ENCODE measurements around the gene MLANA. TPM values are rescaled to one million over a fixed set of nuclear protein-coding genes. Genes with fewer than 3 reads are reported as not detected.

Gene MLANA
- total and polyA plus RNA-seq, 9 donors: 0.44 to 5.7 (median 0.66) TPM; not detected in 1

GRCh38 chr9:5896863-5897262 lies 6.2 kb downstream of the MLANA start:
- Histone ChIP-seq H3K27me3 (ENCODE audit: control insufficient read depth, insufficient read depth, low read length) (no peaks in the 10 kb centered on the region), H3K4me3 (ENCODE audit: low read length) (no peak overlapping the region), H3K4me1 (ENCODE audit: control insufficient read depth, insufficient read depth, low read length) (peaks cover under 1% of the 10 kb centered on the region), H3K36me3 (ENCODE audit: control insufficient read depth, insufficient read depth, low read length) (peaks cover 6% of the 10 kb centered on the region), H3K27ac (ENCODE audit: low read length) (no peak overlapping the region), H3K9me3 (replicated peaks; ENCODE audit: control insufficient read depth, low read depth, low read length) (no peaks in the 10 kb centered on the region)
- DNase-seq: no peak
- no CpG with 5 or more reads among the region's 4 CpGs for WGBS (ENCODE audit: insufficient coverage)

- no peaks in the 10 kb centered on the region for H3K27me3 ChIP-seq (ENCODE audit: control insufficient read depth, insufficient read depth, low read length)
- no peak overlapping the region for H3K4me3 ChIP-seq (ENCODE audit: low read length)
- no peak overlapping the region for H3K27ac ChIP-seq (ENCODE audit: low read length)
- H3K4me1 ChIP-seq (ENCODE audit: control insufficient read depth, insufficient read depth, low read length): no peaks in the 10 kb centered on the region
- no peak for DNase-seq
- 96% methylated on average over 5 of the region's 5 CpGs for WGBS (ENCODE audit: insufficient coverage)
- peaks cover 6% of the 10 kb centered on the region for H3K36me3 ChIP-seq (ENCODE audit: control insufficient read depth, insufficient read depth, low read length)
- no peaks in the 10 kb centered on the region for H3K9me3 ChIP-seq (replicated peaks; ENCODE audit: control insufficient read depth, low read depth, low read length)
These were observed 7.2 kb downstream of the MLANA start for GRCh38 chr9:5897851-5898250.

GRCh38 chr9:5899292-5899691 lies 8.6 kb downstream of the MLANA start:
- peaks cover 6% of the 10 kb centered on the region for H3K36me3 ChIP-seq (ENCODE audit: control insufficient read depth, insufficient read depth, low read length)
- no CpG with 5 or more reads among the region's 2 CpGs for WGBS (ENCODE audit: insufficient coverage)
- no peak for DNase-seq

GRCh38 chr9:5900622-5901021 lies 9.9 kb downstream of the MLANA start:
- Histone ChIP-seq H3K36me3 (ENCODE audit: control insufficient read depth, insufficient read depth, low read length) (peaks cover 6% of the 10 kb centered on the region), H3K4me3 (ENCODE audit: low read length) (no peak overlapping the region), H3K9me3 (replicated peaks; ENCODE audit: control insufficient read depth, low read depth, low read length) (no peaks in the 10 kb centered on the region), H3K27me3 (ENCODE audit: control insufficient read depth, insufficient read depth, low read length) (no peaks in the 10 kb centered on the region), H3K27ac (ENCODE audit: low read length) (no peak overlapping the region), H3K4me1 (ENCODE audit: control insufficient read depth, insufficient read depth, low read length) (no peaks in the 10 kb centered on the region)
- DNase-seq: no peak

More at GRCh38 chr9:5899292-5899691, 8.6 kb downstream of the MLANA start:
- Histone ChIP-seq H3K4me3 (ENCODE audit: low read length) (no peak overlapping the region), H3K27ac (ENCODE audit: low read length) (no peak overlapping the region), H3K27me3 (ENCODE audit: control insufficient read depth, insufficient read depth, low read length) (no peaks in the 10 kb centered on the region), H3K9me3 (replicated peaks; ENCODE audit: control insufficient read depth, low read depth, low read length) (no peaks in the 10 kb centered on the region), H3K4me1 (ENCODE audit: control insufficient read depth, insufficient read depth, low read length) (no peaks in the 10 kb centered on the region)

GRCh38 chr9:5902377-5902776 lies 11.7 kb downstream of the MLANA start:
- H3K4me1 ChIP-seq (ENCODE audit: control insufficient read depth, insufficient read depth, low read length): no peaks in the 10 kb centered on the region
- no peak overlapping the region for H3K4me3 ChIP-seq (ENCODE audit: low read length)
- no peak for DNase-seq
- no peak overlapping the region for H3K27ac ChIP-seq (ENCODE audit: low read length)
- H3K9me3 ChIP-seq (replicated peaks; ENCODE audit: control insufficient read depth, low read depth, low read length): no peaks in the 10 kb centered on the region
- H3K27me3 ChIP-seq (ENCODE audit: control insufficient read depth, insufficient read depth, low read length): no peaks in the 10 kb centered on the region
- no peaks in the 10 kb centered on the region for H3K36me3 ChIP-seq (ENCODE audit: control insufficient read depth, insufficient read depth, low read length)

GRCh38 chr9:5908918-5909317 lies 18.2 kb downstream of the MLANA start:
- WGBS (ENCODE audit: insufficient coverage): no CpG with 5 or more reads among the region's 3 CpGs
- H3K4me3 ChIP-seq (ENCODE audit: low read length): no peak overlapping the region
- H3K36me3 ChIP-seq (ENCODE audit: control insufficient read depth, insufficient read depth, low read length): no peaks in the 10 kb centered on the region
- DNase-seq: no peak
- no peak overlapping the region for H3K27ac ChIP-seq (ENCODE audit: low read length)
- no peaks in the 10 kb centered on the region for H3K4me1 ChIP-seq (ENCODE audit: control insufficient read depth, insufficient read depth, low read length)
- no peaks in the 10 kb centered on the region for H3K27me3 ChIP-seq (ENCODE audit: control insufficient read depth, insufficient read depth, low read length)
- no peaks in the 10 kb centered on the region for H3K9me3 ChIP-seq (replicated peaks; ENCODE audit: control insufficient read depth, low read depth, low read length)

GRCh38 chr9:5909976-5910375 lies 19.3 kb downstream of the MLANA start:
- Histone ChIP-seq H3K4me1 (ENCODE audit: control insufficient read depth, insufficient read depth, low read length) (no peaks in the 10 kb centered on the region), H3K27me3 (ENCODE audit: control insufficient read depth, insufficient read depth, low read length) (no peaks in the 10 kb centered on the region), H3K9me3 (replicated peaks; ENCODE audit: control insufficient read depth, low read depth, low read length) (no peaks in the 10 kb centered on the region), H3K4me3 (ENCODE audit: low read length) (no peak overlapping the region), H3K36me3 (ENCODE audit: control insufficient read depth, insufficient read depth, low read length) (no peaks in the 10 kb centered on the region), H3K27ac (ENCODE audit: low read length) (no peak overlapping the region)
- no peak for DNase-seq
- WGBS (ENCODE audit: insufficient coverage): no CpG with 5 or more reads among the region's 3 CpGs

GRCh38 chr9:5910413-5911057 lies 19.8 kb downstream of the MLANA start:
- H3K27me3 ChIP-seq (ENCODE audit: control insufficient read depth, insufficient read depth, low read length): no peaks in the 10 kb centered on the region
- no peaks in the 10 kb centered on the region for H3K36me3 ChIP-seq (ENCODE audit: control insufficient read depth, insufficient read depth, low read length)
- no peak overlapping the region for H3K4me3 ChIP-seq (ENCODE audit: low read length)
- H3K27ac ChIP-seq (ENCODE audit: low read length): no peak overlapping the region
- 80% methylated on average over 1 of the region's 1 CpG for WGBS (ENCODE audit: insufficient coverage)
- no peaks in the 10 kb centered on the region for H3K9me3 ChIP-seq (replicated peaks; ENCODE audit: control insufficient read depth, low read depth, low read length)
- H3K4me1 ChIP-seq (ENCODE audit: control insufficient read depth, insufficient read depth, low read length): no peaks in the 10 kb centered on the region
- DNase-seq: no peak

GRCh38 chr9:5915438-5915837 lies 24.7 kb downstream of the MLANA start:
- WGBS (ENCODE audit: insufficient coverage): 70% methylated on average over 2 of the region's 4 CpGs
- H3K4me1 ChIP-seq (ENCODE audit: control insufficient read depth, insufficient read depth, low read length): no peaks in the 10 kb centered on the region
- H3K27me3 ChIP-seq (ENCODE audit: control insufficient read depth, insufficient read depth, low read length): no peaks in the 10 kb centered on the region
- no peak overlapping the region for H3K4me3 ChIP-seq (ENCODE audit: low read length)
- H3K9me3 ChIP-seq (replicated peaks; ENCODE audit: control insufficient read depth, low read depth, low read length): no peaks in the 10 kb centered on the region
- peaks cover 4% of the 10 kb centered on the region for H3K36me3 ChIP-seq (ENCODE audit: control insufficient read depth, insufficient read depth, low read length)
- no peak for DNase-seq
- H3K27ac ChIP-seq (ENCODE audit: low read length): no peak overlapping the region

GRCh38 chr9:5917273-5917672 lies 26.6 kb downstream of the MLANA start:
- H3K4me3 ChIP-seq (ENCODE audit: low read length): no peak overlapping the region
- H3K27ac ChIP-seq (ENCODE audit: low read length): no peak overlapping the region
- H3K36me3 ChIP-seq (ENCODE audit: control insufficient read depth, insufficient read depth, low read length): peaks cover 15% of the 10 kb centered on the region
- DNase-seq: no peak
- H3K27me3 ChIP-seq (ENCODE audit: control insufficient read depth, insufficient read depth, low read length): no peaks in the 10 kb centered on the region
- H3K9me3 ChIP-seq (replicated peaks; ENCODE audit: control insufficient read depth, low read depth, low read length): no peaks in the 10 kb centered on the region
- no peaks in the 10 kb centered on the region for H3K4me1 ChIP-seq (ENCODE audit: control insufficient read depth, insufficient read depth, low read length)
- 100% methylated on average over 1 of the region's 4 CpGs for WGBS (ENCODE audit: insufficient coverage)

GRCh38 chr9:5917888-5918287 lies 27.2 kb downstream of the MLANA start:
- no peak for DNase-seq
- WGBS (ENCODE audit: insufficient coverage): no CpG with 5 or more reads among the region's 3 CpGs

More at GRCh38 chr9:5917888-5918287, 27.2 kb downstream of the MLANA start:
- H3K27me3 ChIP-seq (ENCODE audit: control insufficient read depth, insufficient read depth, low read length): no peaks in the 10 kb centered on the region
- peaks cover 20% of the 10 kb centered on the region for H3K36me3 ChIP-seq (ENCODE audit: control insufficient read depth, insufficient read depth, low read length)
- H3K4me3 ChIP-seq (ENCODE audit: low read length): no peak overlapping the region
- no peaks in the 10 kb centered on the region for H3K9me3 ChIP-seq (replicated peaks; ENCODE audit: control insufficient read depth, low read depth, low read length)
- H3K4me1 ChIP-seq (ENCODE audit: control insufficient read depth, insufficient read depth, low read length): no peaks in the 10 kb centered on the region
- H3K27ac ChIP-seq (ENCODE audit: low read length): no peak overlapping the region
